ENCODE measurements around the gene TMEM255B.

DNA sequence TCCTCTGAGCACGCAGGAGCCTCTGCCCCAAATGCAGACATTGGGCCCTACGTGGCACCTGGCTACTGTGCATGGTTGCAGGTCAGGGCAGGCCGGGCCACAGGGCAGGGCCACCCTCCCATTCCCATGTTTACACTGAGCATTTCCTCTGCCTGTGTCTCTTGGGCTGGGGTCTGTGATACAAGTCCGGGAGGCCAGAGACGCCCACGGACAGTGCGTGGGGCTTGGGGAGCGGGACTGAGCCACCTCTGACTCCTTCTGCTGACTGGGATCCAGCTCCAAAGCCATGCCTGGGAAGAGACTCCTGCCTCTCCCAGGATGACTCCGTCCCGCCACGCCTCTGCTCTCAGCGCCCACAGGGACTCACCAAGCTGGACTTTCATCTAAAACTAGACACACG lies 86.0 kb downstream of the TMEM255B start:
- TF ChIP-seq, protein P1, sequence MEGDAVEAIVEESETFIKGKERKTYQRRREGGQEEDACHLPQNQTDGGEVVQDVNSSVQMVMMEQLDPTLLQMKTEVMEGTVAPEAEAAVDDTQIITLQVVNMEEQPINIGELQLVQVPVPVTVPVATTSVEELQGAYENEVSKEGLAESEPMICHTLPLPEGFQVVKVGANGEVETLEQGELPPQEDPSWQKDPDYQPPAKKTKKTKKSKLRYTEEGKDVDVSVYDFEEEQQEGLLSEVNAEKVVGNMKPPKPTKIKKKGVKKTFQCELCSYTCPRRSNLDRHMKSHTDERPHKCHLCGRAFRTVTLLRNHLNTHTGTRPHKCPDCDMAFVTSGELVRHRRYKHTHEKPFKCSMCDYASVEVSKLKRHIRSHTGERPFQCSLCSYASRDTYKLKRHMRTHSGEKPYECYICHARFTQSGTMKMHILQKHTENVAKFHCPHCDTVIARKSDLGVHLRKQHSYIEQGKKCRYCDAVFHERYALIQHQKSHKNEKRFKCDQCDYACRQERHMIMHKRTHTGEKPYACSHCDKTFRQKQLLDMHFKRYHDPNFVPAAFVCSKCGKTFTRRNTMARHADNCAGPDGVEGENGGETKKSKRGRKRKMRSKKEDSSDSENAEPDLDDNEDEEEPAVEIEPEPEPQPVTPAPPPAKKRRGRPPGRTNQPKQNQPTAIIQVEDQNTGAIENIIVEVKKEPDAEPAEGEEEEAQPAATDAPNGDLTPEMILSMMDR (conservative IDR thresholded peaks at IDR 0.05): no peak
- no peak for TF ChIP-seq ZFX (IDR thresholded peaks at IDR 0.05)
